ENCODE results near the gene CHST8. TPM values are rescaled to one million over a fixed set of nuclear protein-coding genes. Genes with fewer than 3 reads are reported as not detected.

The CHST8 gene
- total RNA-seq, 6 experiments from 2014 or later: not detected

- Mint-ChIP-seq H3K4me3 (no peak overlapping the region), H3K36me3 (ENCODE audit: low read depth) (no peaks in the 10 kb centered on the region), H3K27me3 (ENCODE audit: insufficient read depth) (peaks cover 3% of the 10 kb centered on the region), H3K4me1 (ENCODE audit: low read depth) (no peaks in the 10 kb centered on the region), H3K9me3 (peaks cover 46% of the 10 kb centered on the region), H3K27ac (no peak overlapping the region)
- no peak for TF ChIP-seq CTCF (IDR thresholded peaks at IDR 0.05)
- no peak for DNase-seq
Observed at GRCh38 chr19:33718651-33719254, 97.0 kb downstream of the CHST8 start.

GRCh38 chr19:33719366-33720154 is 97.8 kb downstream of the CHST8 start:
- Mint-ChIP-seq H3K36me3 (ENCODE audit: low read depth) (no peaks in the 10 kb centered on the region), H3K27ac (no peak overlapping the region), H3K27me3 (ENCODE audit: insufficient read depth) (peaks cover 3% of the 10 kb centered on the region), H3K4me3 (no peak overlapping the region), H3K9me3 (peaks cover 38% of the 10 kb centered on the region), H3K4me1 (ENCODE audit: low read depth) (no peaks in the 10 kb centered on the region)
- DNase-seq: no peak
- TF ChIP-seq CTCF (IDR thresholded peaks at IDR 0.05): no peak

- H3K9me3 Mint-ChIP-seq: peaks cover 36% of the 10 kb centered on the region
- H3K4me1 Mint-ChIP-seq (ENCODE audit: low read depth): no peaks in the 10 kb centered on the region
- peaks cover 3% of the 10 kb centered on the region for H3K27me3 Mint-ChIP-seq (ENCODE audit: insufficient read depth)
- no peak overlapping the region for H3K27ac Mint-ChIP-seq
- no peak for DNase-seq
- TF ChIP-seq CTCF (IDR thresholded peaks at IDR 0.05): no peak
- no peaks in the 10 kb centered on the region for H3K36me3 Mint-ChIP-seq (ENCODE audit: low read depth)
- no peak overlapping the region for H3K4me3 Mint-ChIP-seq
Observed at GRCh38 chr19:33720155-33720493, 98.4 kb downstream of the CHST8 start.

- TF ChIP-seq CTCF (IDR thresholded peaks at IDR 0.05): peak; percentile 29; the same call in 1 of the 2 replicates
- H3K36me3 Mint-ChIP-seq (ENCODE audit: low read depth): no peaks in the 10 kb centered on the region
- no peak overlapping the region for H3K4me3 Mint-ChIP-seq
- H3K27ac Mint-ChIP-seq: no peak overlapping the region
- H3K27me3 Mint-ChIP-seq (ENCODE audit: insufficient read depth): peaks cover 4% of the 10 kb centered on the region
- DNase-seq: no peak
- no peaks in the 10 kb centered on the region for H3K4me1 Mint-ChIP-seq (ENCODE audit: low read depth)
- H3K9me3 Mint-ChIP-seq: peaks cover 42% of the 10 kb centered on the region
Observed at GRCh38 chr19:33720691-33721682, 99.2 kb downstream of the CHST8 start.

- H3K27me3 Mint-ChIP-seq (ENCODE audit: insufficient read depth): peaks cover 4% of the 10 kb centered on the region
Observed at GRCh38 chr19:33721735-33722297, 100.1 kb downstream of the CHST8 start.

More at GRCh38 chr19:33721735-33722297, 100.1 kb downstream of the CHST8 start:
- Mint-ChIP-seq H3K4me3 (no peak overlapping the region), H3K36me3 (ENCODE audit: low read depth) (no peaks in the 10 kb centered on the region), H3K27ac (no peak overlapping the region), H3K9me3 (peaks cover 36% of the 10 kb centered on the region), H3K4me1 (ENCODE audit: low read depth) (no peaks in the 10 kb centered on the region)
- TF ChIP-seq CTCF (IDR thresholded peaks at IDR 0.05): no peak
- DNase-seq: no peak
